Inferior parietal cortex (tissue), 1 donor: ENCODE measurements around the gene FAM171A1.
"Not testable (repeated sequence)": the region's sequence is repeated elsewhere in the genome, so short reads cannot be mapped to it uniquely, and the experiment has no call there.

Experiments
- DNase-seq: peaks from one replicate; pipeline ENCODE4 v3.0.0-alpha.2; 2016; ENCODE audit errors: extremely low spot score

Gene FAM171A1

DNA sequence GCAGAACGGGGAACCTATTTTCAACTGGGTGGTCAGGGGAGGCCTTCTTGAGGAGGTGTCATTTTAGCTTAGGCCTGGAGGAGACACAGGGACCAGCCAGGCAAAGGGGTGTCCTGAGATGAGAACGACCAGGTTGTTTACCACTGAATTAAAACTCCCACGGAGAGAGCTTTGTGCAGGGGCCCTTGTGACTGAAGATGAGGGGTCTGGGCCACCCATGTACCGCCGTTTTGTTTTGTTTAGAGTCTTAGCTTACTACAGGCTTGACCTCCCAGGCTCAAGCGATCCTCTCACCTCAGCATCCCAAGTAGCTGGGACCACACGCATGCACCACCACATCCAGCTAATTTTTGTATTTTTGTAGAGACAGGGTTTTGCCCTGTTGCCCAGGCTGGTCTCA, 80.4 kb downstream of the FAM171A1 start:
- DNase-seq, result no peak

- DNase-seq, result no peak
Measured at GRCh38 chr10:15290150-15290549, 80.9 kb downstream of the FAM171A1 start.

DNA sequence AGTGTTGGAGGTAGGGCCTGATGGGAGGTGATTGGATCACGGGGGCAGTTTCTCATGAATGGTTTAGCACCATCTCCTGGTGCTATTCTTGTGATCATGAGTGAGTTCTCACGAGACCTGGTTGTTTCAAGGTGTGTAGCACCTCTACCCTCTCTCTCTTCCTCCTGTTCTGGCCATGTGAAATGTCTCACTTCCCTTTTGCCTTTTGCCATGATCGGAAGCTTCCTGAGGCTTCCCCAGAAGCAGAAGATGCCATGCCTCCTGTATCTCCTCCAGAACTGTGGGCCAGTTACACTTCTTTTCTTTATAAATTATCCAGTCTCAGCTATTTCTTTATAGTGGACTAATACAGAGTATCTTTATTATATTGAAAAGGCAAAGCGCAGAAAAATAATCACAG, 90.1 kb downstream of the FAM171A1 start:
- no peak for DNase-seq

- no peak for DNase-seq
Measured at GRCh38 chr10:15280462-15280861, 90.6 kb downstream of the FAM171A1 start.

DNA sequence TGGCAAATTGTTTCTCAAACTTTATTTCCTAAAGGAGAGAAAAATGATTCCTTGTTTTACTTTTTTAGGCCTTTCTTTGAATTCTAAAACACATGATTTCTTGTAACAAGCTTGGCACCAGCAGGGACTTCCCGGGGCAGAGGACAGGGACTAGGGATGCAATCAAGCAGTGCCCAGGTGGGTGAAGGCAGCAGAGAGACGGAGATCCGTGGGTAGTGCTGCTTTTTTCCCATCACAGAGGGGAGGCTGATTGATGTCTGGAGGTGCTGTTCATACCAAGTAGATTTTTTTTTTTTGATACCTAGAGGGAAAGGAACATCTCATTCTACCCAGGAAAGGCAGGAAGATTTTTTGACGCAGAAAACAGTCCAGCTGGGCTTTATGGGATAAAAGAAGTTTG, 91.9 kb downstream of the FAM171A1 start:
- no peak for DNase-seq

GRCh38 chr10:15278786-15279185, 92.3 kb downstream of the FAM171A1 start:
- DNase-seq, result no peak

DNA sequence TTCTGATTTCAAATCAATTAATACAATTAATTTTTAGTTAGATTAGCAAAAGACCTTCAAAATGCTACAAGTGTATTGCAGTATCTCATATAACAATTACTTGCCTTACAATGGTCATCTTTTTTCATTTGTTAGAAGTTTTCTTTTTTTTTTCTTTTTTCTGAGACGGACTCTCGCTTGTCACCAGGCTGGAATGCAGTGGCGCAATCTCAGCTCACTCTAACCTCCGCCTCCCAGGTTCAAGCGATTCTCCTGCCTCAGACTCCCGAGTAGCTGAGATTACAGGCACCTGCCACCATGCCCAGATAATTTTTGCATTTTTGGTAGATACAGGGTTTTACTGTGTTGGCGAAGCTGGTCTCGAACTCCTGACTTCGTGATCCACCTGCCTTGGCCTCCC, 95.0 kb downstream of the FAM171A1 start:
- DNase-seq, result not testable (repeated sequence)

GRCh38 chr10:15269838-15270237, 101.3 kb downstream of the FAM171A1 start:
- DNase-seq, result not testable (repeated sequence)

DNA sequence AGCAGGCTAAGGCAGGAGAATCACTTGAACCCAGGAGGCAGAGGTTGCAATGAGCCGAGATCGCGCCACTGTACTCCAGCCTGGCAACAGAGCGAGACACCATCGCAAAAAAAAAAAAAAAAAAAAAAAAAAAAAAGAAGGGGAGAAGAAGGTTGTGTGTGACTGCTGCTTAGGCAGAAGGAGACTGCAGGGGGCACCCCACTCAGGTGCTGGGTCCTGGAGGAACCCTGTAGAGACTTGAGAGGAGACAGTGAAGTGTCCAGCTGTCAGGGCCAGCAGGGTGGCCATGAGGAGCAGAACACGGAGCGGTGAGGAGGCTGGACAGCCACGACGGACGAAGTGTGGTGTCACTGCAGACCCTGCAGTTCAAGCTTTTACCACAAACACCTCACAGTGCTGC, 103.6 kb downstream of the FAM171A1 start:
- DNase-seq, result no peak

DNA sequence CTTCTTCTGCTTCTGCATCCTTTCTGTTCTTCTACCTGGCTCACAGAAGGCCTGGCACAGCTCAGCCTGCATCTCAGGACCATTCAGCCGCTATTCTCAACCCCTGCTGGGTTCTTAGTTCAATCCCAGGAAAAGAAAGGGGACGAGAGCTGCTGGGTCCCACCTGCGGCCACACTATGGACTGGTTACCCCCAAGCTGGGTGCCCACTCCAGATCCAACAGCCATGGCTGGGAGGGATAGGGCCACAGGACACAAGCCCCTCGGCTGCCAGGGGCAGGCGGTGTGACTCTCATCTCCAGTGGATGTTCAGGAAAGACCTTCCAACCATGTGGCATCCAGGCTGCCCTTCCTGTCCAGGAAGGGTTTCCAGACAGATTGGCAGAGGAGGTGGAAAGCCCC, 105.0 kb downstream of the FAM171A1 start:
- DNase-seq, result no peak

DNA sequence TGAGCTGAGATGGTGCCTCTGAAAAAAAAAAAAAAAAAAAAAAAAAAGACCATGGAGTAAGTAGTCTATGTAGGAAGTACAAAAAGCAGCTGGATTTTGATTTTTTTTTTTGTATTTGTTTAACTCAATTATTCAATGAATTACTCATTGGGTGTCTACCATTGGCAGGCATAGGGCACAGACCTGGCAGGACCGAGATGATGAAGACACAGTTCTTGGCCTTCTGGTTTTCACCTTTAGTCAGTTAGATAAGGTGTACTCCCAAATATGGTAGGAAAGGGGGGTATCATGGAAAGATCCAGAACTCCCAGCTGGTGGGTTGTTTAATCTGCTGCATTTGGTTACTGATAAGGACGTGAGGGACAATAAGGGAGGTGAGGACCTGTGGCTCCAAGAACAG, 105.5 kb downstream of the FAM171A1 start:
- DNase-seq, result no peak

DNA sequence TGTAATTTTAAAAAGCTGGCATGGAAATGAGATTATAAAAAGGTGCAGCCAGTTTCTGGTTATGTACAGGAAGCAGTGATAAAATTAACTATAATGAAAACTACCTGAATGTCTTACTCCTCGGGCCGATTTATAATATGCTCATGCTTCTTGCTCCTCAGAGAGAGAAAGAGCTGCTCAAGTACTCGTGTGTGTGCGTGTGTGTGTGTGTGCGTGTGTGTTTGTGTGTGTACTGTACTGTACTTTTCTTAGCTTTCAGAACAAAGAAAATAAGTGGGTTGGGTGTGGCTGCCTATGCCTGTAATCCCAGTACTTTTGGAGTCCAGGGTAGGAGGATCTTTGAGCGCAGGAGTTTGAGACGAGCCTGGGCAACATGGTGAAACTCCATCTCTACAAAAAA, 106.0 kb downstream of the FAM171A1 start:
- DNase-seq, result no peak

DNA sequence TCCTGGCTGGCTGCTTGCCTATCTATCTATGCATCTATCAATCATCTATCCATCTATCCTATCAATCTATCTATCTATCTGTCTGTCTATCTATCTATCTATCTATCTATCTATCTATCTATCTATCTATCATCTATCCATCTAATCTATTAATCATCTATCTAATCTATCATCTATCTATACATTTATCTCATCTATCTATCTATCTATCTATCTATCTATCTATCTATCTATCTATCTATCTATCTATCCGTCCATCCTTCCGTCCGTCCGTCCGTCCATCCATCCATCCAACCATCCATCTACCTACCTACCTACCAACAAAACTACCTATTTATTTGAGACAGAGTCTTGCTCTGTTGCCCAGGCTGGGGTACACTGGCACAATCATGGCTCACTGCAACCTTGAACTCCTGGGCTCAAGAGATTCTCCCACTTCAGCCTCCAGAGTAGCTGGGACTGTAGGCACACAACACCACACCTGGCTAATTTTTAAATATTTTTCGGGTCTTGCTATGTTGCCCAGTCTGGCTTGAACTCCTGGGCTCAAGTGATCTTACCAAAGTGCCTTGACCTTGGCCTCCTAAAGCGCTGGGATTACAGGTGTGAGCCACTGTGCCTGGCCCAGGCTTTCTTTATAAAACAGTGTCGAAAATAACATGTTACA, 107.3 kb downstream of the FAM171A1 start:
- no peak for DNase-seq

DNA sequence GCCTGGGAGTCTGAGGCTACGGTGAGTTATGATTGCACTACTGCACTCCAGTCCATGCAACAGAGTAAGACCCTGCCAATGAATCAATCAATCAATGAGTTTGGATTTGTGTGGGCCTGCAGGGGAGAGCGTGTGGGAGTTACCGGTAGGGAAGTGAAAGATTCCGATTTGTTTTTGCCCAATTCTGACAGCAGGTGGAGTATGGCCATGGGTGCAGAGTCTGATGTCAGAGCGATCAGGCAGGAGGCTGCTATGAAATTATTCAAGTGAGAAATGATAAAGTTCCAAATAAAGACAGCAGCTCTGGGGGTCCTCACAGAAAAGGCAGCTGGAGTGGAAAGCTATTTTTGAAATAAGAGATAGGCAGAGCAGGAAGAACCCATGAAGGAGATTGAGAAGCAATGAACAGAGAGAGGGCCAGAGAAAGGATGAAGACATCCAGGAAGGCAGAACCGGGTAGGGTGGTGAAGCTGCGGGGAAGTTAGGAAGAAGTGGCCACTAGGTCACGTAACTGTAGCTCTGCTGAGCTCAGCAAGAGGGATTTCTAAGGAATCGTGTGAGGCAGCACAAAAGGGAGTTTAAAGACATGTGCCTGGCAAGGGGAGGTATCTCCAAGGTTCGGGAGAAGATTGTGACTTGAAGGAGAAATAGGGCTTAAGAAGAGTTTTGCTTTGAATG, 108.9 kb downstream of the FAM171A1 start:
- peak; percentile 55 for DNase-seq

GRCh38 chr10:15259136-15259535, 112.0 kb downstream of the FAM171A1 start:
- DNase-seq, result no peak

DNA sequence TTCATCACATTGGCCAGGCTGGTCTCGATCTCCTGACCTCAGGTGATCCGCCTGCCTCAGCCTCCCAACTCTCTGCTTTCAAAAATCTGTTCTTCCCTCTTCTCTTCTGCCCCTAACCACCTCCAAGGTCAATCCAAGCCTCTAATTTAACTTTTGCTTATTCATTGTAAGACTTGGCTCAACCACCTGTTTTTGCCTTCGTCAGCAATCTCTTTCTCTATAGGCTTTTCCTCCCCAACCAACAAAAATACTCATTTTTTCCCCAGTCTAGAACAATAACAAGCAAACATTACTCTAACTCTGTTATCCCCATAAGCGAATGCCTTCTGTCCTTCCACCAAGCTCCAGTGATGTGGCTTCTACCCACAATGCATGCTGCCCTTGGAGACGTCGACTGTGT, 112.8 kb downstream of the FAM171A1 start:
- DNase-seq, result no peak

- DNase-seq, result no peak
Measured at GRCh38 chr10:15255961-15256360, 115.1 kb downstream of the FAM171A1 start.

- DNase-seq, result peak; percentile 72
Measured at GRCh38 chr10:15254808-15255648, 116.1 kb downstream of the FAM171A1 start.

DNA sequence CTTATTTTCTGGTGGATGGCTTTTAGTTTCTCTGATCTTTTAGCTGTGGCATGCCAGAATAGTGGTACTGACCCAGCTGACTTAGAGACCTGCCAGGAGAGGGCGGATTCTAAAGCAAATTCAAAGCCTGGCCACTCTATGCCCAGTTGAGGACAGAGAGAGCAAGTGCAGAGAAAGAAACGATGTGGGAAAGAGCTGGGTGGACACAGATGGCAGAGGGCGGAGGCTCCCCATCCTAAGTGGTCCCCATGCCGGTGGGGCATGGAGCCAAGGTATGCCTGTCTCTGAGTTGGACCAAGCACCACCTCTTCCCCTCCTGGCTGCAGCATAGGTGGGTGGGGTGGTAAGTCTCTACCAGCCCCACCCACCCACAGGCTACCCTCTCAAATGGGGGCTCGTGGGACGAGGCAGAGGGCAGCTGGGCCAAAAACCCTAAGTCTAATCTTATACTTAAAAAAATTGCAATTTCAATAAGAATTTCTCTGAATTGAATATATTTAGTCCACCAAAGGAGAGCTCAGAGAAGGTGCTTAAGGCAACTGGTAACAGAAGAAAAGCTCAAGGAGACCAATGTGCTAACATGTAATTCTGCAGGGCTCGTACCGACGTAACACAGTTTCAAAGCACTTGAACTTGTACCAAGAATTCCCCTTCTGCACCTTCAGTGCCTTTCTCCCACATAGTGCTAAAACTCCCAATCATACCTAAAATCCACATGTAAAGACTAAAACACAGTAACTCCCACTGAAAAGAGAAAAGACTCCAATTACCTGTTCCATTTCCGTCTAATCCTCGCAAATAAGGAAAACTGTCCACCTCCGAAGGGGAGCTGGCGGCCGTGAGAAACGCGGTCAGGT, 116.9 kb downstream of the FAM171A1 start:
- peak; percentile 56 for DNase-seq

- DNase-seq, result no peak
Measured at GRCh38 chr10:15252396-15252795, 118.7 kb downstream of the FAM171A1 start.

DNA sequence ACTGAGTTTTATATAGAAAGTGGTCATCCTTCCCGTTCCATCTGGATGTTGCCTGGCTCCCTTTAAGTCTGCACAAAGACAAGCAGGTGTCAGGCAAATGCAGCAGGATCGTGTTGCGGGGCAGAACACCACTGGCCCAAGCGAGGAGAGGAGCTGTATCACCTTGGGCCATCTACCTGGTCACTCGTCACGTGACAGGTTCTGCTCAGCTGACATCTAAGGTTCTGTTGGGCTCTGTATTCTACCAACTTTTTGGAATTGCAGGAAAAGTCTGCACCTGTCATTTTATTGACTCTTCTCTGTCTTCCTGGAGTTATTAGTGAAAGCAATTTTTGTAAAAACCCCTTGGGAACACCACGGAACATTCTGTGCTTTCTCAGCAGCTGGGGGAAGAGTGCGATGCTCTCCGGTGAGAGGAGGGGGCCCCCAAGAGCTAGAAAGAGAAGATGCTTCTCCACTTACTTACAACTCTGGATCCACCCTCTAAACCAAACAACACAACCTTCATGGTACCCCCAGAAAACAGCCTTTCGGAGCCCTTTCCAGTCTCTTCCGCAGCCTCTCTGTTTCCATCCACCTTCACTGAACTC, 119.2 kb downstream of the FAM171A1 start:
- DNase-seq, result no peak
